GM21825 (cell line): Measurements from ENCODE around the gene PDLIM5.
A peak's percentile ranks its signal among the peaks of the same experiment; 100 is the strongest.
"Not testable (repeated sequence)": the region's sequence is repeated elsewhere in the genome, so short reads cannot be mapped to it uniquely, and the experiment has no call there.

Source experiments
- ATAC-seq: cut with Tn5 transposase; IDR thresholded peaks from one replicate; pipeline ENCODE4 v1.9.1; 2021; ENCODE audit warnings: mild to moderate bottlenecking, moderate library complexity; ENCODE audit not compliant: unreplicated experiment

The PDLIM5 gene, protein sequence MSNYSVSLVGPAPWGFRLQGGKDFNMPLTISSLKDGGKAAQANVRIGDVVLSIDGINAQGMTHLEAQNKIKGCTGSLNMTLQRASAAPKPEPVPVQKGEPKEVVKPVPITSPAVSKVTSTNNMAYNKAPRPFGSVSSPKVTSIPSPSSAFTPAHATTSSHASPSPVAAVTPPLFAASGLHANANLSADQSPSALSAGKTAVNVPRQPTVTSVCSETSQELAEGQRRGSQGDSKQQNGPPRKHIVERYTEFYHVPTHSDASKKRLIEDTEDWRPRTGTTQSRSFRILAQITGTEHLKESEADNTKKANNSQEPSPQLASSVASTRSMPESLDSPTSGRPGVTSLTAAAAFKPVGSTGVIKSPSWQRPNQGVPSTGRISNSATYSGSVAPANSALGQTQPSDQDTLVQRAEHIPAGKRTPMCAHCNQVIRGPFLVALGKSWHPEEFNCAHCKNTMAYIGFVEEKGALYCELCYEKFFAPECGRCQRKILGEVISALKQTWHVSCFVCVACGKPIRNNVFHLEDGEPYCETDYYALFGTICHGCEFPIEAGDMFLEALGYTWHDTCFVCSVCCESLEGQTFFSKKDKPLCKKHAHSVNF

GRCh38 chr4:94451695-94452475 is at the start of gene PDLIM5:
TSS of gene PDLIM5 (plus strand) at chr4:94451942. CDS start at chr4:94455289, 3,347 bp downstream.
- ATAC-seq: peak; percentile 92

DNA sequence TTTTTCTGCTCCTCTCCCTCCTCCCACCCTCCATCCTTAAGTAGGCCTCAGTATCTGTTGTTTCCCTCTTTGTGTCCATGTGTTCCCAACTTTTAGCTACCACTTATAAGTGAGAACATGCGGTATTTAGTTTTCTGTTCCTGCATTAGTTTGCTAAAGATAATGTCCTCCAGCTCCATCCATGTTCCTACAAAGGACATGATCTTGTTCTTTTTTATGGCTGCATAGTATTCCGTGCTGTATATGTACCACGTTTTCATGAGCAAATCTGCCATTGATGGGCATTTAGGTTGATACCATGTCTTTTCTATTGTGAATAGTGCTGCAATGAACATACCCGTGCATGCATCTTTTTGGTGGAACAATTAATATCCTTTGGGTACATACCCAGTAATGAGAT is 49.3 kb upstream of the PDLIM5 start:
- not testable (repeated sequence) for ATAC-seq

DNA sequence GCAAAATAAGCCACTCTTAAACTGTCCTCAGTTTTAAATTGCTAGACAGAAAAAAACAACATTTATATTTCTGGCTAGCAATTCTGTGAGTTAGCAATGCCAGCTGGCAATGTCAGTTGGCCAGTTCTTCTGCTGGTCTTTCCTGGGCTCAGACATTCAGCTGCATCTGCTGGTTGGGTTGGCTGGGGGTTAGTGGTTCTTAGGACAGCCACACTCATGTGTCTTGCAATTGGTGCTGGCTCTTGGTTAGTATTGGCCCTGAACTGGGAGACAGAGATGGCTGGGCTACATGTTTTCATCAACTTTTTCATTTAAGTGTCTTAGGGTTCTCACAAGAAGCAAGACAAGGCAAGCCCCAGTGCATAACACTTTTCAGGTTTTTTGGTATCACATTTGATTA is 48.0 kb upstream of the PDLIM5 start:
- ATAC-seq: no peak

DNA sequence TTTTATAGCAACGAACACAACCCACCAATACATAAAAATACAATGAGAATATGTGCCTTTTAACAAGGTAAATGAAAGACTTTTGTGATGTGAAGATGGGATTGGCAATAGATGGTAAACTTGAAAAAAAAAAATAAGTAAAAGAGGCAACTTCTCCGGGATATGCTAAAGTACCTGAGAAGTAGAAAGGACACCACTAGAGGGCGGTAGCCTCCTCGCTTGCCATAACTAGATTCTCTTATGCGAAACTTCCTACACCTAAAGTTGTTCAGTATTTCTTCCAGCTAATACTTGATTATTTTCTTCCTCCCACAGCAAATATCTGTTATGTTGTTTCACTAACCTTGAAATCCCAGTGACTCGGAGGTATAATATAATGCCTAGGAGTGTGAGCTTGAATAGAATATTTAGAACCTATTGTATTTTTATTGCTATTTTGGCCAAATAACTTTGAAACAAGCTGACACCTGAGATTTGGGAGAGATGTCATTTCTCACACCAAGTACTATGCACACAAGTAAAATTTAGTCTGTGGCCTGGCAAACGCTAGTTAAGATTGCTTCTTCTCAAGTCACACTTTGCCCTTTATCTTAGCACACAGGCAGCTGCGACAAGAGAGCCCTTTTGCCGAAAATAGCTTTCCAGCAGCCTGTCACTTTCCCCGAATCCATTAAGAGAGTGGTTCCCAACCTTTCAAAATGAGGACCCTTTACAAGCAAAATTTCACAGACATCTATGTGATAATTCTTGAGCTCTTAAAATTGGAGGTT is 44.9 kb upstream of the PDLIM5 start:
- ATAC-seq: no peak

DNA sequence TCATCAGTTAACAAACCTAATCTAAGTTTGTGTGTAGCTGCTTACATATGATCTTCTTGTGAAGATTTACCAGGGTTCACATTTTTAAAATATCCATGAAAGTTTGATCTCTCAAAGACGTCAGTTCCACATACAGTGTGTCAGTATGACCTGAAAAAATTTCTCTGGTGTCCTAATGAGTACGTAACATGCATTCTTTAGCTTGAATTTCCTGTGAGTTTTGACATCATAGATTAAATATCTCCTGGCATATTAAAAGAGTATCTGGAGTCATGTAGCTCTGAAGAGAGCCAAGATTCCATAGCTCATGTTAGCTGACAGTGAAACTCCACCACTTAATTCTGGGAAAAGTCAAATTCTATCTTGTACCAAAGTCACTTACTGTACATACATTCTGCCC is 43.9 kb upstream of the PDLIM5 start:
- no peak for ATAC-seq

DNA sequence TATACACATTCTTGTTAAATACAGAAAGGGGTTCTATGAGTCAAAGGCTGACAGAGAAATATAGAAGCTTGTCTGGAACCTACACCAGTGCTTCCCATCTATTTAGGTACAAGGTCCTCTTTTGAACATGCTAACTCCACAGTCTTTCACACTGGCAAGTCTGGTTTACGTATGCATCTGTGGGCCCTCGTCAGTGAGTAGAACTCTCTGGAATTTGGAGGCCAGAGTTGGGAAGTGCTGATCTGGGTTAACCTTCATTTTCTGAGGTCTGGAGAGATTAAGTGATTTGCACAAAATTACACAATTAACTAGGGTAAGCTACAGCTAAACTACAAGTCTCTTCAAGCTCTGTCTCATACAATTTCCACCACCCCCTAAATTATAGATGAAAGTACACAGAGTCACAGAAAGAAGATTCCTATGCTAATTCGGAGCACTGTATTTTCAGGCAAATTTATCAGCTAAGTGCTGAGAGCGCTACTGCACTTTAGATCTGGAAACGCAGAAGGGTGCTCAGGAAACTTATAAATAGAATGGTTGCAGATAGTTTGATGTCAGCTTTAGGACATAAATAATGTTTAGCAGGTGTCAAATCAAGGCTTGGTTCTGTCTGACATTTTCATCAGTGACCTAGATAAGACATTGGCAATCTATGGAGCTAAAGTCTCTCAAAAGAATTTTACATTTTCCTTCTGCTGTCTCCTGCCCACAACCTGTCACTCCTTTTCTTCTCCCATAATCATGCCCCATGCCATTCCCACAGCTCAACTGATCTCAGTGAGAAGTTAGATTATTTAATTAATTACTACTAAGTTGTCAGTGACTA is 43.0 kb upstream of the PDLIM5 start:
- ATAC-seq: no peak

DNA sequence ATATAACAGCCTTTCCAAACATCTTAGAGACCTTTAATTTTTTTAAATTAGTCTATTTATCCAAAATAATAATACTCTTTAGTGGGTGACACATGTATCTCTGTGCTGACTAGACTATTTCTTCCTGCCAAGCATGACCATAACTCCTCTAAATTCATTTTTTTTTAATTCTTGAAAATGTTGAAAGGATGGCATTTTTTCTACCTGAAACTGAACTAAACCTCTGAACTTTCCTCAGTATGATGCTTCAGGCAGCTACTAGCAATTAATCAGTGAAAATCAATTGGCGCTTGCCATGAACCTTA is 42.4 kb upstream of the PDLIM5 start:
- ATAC-seq: no peak

DNA sequence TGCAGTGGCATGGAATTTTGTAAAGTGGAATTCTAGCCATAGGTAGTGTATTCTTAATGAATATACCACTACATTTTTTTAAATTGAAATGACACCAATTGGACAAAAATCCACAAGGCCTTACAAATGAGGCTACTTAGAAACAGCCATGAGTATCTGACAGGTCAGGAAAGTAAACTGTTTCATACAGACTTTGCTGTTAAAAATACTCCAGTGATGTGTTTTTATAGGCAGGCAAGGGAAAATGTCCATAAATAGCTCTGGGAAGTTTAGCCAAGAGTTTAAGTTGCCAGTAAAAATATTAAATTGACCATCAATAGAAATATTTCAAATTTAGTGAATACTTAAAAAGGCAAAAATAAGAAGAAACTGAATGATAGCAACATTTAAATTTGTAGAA is 41.8 kb upstream of the PDLIM5 start:
- ATAC-seq: no peak

GRCh38 chr4:94410678-94411206 is 41.0 kb upstream of the PDLIM5 start:
- no peak for ATAC-seq

- no peak for ATAC-seq
Observed at GRCh38 chr4:94411296-94411695, 40.4 kb upstream of the PDLIM5 start.

GRCh38 chr4:94412019-94412657 is 39.6 kb upstream of the PDLIM5 start:
- no peak for ATAC-seq

DNA sequence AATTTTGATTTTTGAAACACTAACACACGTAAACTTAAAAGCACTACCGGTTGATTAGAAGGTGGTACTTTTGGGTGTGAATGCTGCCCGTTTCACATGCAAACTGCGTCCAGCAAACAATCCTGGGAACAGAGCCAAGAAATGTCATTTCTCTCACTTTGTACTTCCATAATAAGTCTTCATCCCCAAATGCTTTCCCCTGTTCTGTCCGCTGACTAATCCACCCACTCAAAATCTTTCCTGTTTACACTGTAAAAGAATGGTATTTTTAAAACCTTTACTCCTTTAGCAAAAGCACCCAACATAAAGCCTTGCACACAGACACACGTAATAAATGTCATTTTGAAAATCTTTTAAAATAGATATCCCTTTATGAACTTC is 39.1 kb upstream of the PDLIM5 start:
- ATAC-seq: no peak

- no peak for ATAC-seq
Observed at GRCh38 chr4:94413085-94413840, 38.5 kb upstream of the PDLIM5 start.

DNA sequence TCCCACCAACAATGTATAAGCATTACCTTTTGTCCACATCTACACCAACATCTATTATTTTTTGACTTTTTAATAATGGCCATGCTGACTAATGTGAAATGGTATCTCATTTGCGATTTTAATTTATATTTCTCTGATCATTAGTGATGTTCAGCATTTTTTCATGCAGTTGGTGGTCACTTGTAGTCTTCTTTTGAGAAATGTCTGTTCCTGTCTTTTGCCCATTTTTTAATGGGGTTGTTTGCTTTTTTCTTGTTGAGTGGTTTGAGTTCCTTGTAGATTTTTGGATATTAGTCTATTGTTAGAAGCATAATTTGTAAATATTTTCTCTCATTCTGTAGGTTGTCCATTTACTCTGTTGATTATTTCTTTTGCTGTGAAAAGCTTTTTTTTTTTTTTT is 36.8 kb upstream of the PDLIM5 start:
- ATAC-seq: no peak

DNA sequence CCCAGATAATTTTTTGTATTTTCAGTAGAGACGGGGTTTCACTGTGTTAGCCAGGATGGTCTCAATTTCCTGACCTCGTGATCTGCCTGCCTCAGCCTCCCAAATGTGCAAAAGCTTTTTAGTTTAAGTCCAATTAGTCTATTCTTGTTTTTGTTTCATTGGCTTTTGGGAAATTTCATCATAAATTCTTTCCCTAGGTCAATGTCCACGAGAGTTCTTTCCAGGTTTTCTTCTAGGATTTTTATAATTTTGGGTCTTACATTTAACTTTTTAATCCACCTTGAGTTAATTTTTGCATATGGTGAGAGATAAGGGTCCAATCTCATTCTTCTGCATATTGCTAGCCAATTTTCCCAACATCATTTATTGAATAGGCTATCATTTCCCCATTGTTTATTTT is 36.3 kb upstream of the PDLIM5 start:
- no peak for ATAC-seq

DNA sequence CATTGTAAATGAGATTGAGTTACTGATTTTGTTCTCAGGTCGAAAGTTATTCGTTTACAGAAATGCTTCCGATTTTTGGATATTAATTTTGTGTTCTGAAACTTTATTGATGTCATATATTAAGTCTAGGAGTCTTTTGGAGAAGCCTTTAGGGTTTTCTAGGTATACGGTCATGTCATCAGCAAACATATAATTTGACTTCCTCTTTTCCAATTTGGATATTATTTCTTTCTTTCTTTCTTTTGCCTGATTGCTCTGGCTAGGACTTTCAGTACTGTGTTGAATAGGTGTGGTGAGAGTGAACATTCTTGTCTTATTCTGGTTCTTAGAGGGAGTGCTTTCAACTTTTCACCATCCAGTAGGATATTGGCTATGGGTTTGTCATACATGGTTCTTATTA is 35.4 kb upstream of the PDLIM5 start:
- ATAC-seq: no peak

GRCh38 chr4:94416981-94417380 is 34.8 kb upstream of the PDLIM5 start:
- ATAC-seq: no peak

DNA sequence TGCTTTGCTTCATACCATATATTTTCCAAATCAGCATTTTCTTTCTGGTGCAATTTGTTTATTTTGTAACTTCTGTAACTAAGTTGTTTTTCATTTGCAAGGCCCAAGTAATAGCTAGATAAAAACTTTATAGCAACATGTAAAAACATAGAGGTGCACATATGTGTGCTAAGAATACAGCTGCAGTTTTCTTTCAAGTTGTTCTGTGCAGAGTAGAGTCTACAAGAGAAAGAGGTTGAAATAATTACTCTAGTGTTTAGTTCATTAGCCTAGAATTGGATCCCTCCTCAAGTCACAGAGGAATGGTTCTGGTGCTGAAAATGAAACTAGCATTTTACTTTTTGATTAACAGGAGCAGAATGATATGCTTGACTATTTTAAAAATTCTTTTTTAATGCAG is 32.2 kb upstream of the PDLIM5 start:
- no peak for ATAC-seq

DNA sequence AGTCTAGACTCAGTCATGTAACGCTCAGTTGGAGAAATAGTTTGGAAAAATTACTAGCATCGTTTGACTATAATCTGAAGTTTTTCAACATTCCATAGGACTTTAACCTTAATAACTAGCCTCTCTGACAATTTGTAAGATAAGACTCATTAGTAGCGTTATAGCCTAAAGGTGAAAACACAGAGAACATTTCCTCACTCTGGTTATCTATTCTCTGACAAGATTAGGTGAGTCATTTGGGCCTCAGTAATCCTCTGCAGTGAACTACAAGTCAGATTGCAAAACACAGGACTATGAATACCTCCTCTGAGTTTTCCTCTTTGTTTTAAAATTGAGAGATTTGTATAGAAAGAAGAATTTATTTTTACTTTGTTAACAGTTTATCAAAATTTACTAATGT is 31.8 kb upstream of the PDLIM5 start:
- no peak for ATAC-seq
